Measurements from ENCODE around the gene RNF227. TPM values are rescaled to one million over a fixed set of nuclear protein-coding genes. Genes with fewer than 3 reads are reported as not detected.

RNF227 gene
- total and polyA plus RNA-seq, 2 of the 13 experiments (the other 11 are each of a cell fraction or from before 2014, with no cell fraction given) = 0.20 to 0.79 TPM

DNA sequence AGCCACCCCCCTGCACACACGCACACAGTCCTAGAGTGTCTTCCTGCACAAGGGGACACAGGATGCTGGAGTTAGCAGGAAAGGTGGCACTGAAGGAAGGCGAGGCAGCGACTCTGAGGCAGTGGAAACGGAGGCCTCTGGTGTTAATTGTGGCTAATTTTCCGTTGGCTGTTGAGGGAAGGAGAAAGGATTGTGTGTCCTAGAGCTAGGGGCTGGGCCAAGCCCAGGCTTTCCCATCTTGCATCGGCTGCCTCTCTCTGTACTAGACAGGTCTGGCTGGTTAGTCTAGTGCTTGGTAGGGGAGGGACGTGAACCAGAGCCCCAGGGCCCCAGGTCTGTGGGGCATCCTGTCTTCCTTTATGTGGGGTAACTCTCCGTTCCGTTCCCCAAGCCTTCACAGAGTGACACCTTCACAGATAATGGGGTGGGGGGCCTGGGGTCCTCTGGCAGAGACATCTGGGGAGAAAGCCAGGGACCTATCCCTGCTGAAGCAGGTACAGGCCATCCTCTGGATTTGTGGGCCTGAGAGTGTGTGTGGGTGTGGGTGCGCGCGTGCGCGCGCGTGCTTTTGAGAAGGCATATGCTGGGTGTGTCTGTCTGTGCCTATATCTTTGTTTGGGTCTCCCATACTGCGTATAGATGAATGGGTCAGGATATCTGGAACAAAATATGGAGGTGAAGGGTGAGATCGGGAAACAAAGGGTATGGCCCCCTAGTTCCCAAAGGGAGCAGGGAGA is 27.7 kb downstream of the RNF227 start, which contains the start of gene CHD3 (continued):
- TF ChIP-seq, protein P1, sequence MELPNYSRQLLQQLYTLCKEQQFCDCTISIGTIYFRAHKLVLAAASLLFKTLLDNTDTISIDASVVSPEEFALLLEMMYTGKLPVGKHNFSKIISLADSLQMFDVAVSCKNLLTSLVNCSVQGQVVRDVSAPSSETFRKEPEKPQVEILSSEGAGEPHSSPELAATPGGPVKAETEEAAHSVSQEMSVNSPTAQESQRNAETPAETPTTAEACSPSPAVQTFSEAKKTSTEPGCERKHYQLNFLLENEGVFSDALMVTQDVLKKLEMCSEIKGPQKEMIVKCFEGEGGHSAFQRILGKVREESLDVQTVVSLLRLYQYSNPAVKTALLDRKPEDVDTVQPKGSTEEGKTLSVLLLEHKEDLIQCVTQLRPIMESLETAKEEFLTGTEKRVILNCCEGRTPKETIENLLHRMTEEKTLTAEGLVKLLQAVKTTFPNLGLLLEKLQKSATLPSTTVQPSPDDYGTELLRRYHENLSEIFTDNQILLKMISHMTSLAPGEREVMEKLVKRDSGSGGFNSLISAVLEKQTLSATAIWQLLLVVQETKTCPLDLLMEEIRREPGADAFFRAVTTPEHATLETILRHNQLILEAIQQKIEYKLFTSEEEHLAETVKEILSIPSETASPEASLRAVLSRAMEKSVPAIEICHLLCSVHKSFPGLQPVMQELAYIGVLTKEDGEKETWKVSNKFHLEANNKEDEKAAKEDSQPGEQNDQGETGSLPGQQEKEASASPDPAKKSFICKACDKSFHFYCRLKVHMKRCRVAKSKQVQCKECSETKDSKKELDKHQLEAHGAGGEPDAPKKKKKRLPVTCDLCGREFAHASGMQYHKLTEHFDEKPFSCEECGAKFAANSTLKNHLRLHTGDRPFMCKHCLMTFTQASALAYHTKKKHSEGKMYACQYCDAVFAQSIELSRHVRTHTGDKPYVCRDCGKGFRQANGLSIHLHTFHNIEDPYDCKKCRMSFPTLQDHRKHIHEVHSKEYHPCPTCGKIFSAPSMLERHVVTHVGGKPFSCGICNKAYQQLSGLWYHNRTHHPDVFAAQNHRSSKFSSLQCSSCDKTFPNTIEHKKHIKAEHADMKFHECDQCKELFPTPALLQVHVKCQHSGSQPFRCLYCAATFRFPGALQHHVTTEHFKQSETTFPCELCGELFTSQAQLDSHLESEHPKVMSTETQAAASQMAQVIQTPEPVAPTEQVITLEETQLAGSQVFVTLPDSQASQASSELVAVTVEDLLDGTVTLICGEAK (IDR thresholded peaks at IDR 0.05) = no peak
- TF ChIP-seq, protein P1 (CRISPR knock-in tag; IDR thresholded peaks at IDR 0.05) = 0 out of 2 replicates have a peak, but pooled peaks have one; percentile 52
- no peak; the same call in 1 of the 2 replicates for TF ChIP-seq KDM2A (CRISPR knock-in tag; IDR thresholded peaks at IDR 0.05; ENCODE audit: borderline replicate concordance, low read depth)
- TF ChIP-seq, protein P2, sequence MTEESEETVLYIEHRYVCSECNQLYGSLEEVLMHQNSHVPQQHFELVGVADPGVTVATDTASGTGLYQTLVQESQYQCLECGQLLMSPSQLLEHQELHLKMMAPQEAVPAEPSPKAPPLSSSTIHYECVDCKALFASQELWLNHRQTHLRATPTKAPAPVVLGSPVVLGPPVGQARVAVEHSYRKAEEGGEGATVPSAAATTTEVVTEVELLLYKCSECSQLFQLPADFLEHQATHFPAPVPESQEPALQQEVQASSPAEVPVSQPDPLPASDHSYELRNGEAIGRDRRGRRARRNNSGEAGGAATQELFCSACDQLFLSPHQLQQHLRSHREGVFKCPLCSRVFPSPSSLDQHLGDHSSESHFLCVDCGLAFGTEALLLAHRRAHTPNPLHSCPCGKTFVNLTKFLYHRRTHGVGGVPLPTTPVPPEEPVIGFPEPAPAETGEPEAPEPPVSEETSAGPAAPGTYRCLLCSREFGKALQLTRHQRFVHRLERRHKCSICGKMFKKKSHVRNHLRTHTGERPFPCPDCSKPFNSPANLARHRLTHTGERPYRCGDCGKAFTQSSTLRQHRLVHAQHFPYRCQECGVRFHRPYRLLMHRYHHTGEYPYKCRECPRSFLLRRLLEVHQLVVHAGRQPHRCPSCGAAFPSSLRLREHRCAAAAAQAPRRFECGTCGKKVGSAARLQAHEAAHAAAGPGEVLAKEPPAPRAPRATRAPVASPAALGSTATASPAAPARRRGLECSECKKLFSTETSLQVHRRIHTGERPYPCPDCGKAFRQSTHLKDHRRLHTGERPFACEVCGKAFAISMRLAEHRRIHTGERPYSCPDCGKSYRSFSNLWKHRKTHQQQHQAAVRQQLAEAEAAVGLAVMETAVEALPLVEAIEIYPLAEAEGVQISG (CRISPR knock-in tag; IDR thresholded peaks at IDR 0.05) = no peak; the same call in 1 of the 2 replicates
- no peak for TF ChIP-seq PBX3 (CRISPR knock-in tag; IDR thresholded peaks at IDR 0.05; ENCODE audit: borderline replicate concordance)
- TF ChIP-seq SALL1 (CRISPR knock-in tag; IDR thresholded peaks at IDR 0.05) = peak; percentile 12; the same call in 1 of the 2 replicates
- TF ChIP-seq ZNF354B (CRISPR knock-in tag; IDR thresholded peaks at IDR 0.05) = no peak
- TF ChIP-seq ZNF281 (CRISPR knock-in tag; IDR thresholded peaks at IDR 0.05; ENCODE audit: borderline replicate concordance) = 0 out of 2 replicates have a peak, but pooled peaks have one; percentile 16
- TF ChIP-seq TEAD3 (CRISPR knock-in tag; optimal IDR thresholded peaks at IDR 0.05; ENCODE audit: borderline replicate concordance) = peak; percentile 15
- TF ChIP-seq ZNF788 (CRISPR knock-in tag; IDR thresholded peaks at IDR 0.05; ENCODE audit: borderline replicate concordance) = peak; percentile 9; the same call in 1 of the 2 replicates
- TF ChIP-seq ZNF446 (CRISPR knock-in tag; IDR thresholded peaks at IDR 0.05) = peak; percentile 5; the same call in 1 of the 2 replicates
